D721Med (cell line): ENCODE measurements around the gene C1orf35.

Experiments
- DNase-seq: peaks from one replicate; pipeline ENCODE4 v3.0.0; 2011; ENCODE audit warnings: low spot score; ENCODE audit not compliant: insufficient read length
- FAIRE-seq: peaks from 2 replicates; lab custom pipeline; 2011; peaks lifted over from hg19 to GRCh38; lab: Jason Lieb, UNC
- TF ChIP-seq, protein P1 (sequence below): IDR thresholded peaks from 2 replicates; pipeline ENCODE4 v1.5.1; 2012; ENCODE audit warnings: mild to moderate bottlenecking, control low read depth; ENCODE audit not compliant: insufficient read depth; ENCODE audit errors: missing control alignments

The C1orf35 gene

DNA sequence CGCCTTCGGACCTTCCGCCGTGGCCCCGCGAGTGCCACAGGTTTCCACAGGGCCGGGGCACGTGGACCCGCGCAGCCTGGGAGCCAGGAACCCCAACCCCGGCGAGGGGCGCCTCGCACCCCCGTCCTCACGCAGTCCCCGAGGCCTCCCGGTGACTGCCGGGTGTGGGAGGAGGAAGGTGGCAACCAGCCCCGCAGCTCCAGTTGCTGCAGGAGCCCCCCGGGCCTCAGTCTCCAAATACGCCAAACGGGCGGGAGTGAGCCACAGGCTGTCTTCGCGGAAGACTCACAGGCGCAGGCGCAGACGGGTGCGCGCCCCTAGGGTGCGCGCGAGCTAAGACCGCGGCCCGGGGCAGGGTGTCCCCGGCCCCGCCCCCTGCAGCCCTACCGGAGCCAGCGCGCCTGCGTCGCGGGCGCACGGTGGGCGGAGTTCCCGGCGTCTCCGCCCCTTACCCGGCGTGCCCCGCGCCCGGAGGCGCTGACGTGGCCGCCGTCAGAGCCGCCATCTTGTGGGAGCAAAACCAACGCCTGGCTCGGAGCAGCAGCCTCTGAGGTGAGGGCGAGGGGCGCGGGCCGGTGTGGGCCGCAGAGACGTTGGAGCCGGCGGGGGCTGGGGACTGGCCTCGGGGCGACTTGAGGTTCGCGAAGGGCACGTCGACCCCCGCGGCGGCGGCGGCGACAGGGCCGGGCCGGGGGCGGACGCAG, 20.8 kb downstream of the C1orf35 start, which contains the start of gene ARF1:
ARF1 (plus strand) TSS at position 495 of the 704 bp plus-strand sequence. CDS start 14,407 bp downstream, outside the sequence.
- no peak for FAIRE-seq
- TF ChIP-seq, protein P1, sequence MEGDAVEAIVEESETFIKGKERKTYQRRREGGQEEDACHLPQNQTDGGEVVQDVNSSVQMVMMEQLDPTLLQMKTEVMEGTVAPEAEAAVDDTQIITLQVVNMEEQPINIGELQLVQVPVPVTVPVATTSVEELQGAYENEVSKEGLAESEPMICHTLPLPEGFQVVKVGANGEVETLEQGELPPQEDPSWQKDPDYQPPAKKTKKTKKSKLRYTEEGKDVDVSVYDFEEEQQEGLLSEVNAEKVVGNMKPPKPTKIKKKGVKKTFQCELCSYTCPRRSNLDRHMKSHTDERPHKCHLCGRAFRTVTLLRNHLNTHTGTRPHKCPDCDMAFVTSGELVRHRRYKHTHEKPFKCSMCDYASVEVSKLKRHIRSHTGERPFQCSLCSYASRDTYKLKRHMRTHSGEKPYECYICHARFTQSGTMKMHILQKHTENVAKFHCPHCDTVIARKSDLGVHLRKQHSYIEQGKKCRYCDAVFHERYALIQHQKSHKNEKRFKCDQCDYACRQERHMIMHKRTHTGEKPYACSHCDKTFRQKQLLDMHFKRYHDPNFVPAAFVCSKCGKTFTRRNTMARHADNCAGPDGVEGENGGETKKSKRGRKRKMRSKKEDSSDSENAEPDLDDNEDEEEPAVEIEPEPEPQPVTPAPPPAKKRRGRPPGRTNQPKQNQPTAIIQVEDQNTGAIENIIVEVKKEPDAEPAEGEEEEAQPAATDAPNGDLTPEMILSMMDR = no peak
- peak; percentile 100 for DNase-seq

DNA sequence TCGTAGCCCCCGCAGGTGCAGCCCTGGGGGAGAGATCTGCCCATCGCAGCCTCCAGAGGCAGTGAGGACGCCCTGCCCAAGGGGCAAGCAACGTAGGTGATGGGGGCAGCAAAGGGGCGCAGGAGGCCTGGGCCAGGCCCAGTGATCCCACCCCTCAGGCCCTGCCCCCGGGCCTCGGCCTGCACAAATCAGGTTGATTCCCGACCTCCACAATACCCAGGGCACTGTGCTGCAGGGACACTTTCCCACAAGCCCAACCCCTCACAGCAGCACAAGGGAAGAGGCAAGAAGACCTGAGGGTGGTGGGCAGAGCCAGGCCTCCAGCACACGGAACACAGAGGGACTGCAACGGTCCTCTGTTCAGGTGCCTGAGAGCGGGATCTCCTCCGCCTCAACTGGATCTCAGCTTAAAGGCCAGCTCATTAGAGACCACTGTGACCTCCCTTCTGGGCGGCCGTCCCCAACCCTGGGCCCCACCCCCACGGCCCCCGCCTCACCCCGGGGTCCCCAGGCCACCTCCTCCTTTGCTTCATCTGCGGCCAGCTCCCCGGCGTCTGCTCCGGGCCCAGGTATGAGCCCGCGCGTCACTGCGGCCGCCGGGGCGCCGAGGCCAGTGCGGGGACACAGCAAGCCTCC, 21.4 kb downstream of the C1orf35 start:
- FAIRE-seq = no peak
- TF ChIP-seq, protein P1 = no peak
- no peak for DNase-seq

DNA sequence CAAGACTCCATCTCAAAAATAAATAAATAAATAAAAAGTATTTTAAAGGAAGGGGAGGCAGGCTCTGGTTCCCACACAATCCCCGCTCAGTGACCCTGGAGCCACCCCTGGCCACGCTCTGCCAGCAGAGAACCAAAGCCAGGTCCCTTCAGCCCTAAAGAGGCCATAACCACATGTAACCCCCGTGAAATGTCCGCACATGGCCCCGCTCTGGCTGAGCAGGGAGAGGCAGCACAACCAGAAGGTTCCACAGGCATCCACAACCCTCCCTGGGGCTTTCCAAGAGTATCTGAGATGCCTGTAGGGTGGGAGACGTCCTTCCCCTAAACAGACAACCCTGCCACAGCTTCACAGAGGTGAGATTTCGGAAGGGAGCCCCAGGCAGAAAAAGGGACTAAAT, 22.0 kb downstream of the C1orf35 start:
- TF ChIP-seq, protein P1 = no peak
- FAIRE-seq = no peak
- no peak for DNase-seq

DNA sequence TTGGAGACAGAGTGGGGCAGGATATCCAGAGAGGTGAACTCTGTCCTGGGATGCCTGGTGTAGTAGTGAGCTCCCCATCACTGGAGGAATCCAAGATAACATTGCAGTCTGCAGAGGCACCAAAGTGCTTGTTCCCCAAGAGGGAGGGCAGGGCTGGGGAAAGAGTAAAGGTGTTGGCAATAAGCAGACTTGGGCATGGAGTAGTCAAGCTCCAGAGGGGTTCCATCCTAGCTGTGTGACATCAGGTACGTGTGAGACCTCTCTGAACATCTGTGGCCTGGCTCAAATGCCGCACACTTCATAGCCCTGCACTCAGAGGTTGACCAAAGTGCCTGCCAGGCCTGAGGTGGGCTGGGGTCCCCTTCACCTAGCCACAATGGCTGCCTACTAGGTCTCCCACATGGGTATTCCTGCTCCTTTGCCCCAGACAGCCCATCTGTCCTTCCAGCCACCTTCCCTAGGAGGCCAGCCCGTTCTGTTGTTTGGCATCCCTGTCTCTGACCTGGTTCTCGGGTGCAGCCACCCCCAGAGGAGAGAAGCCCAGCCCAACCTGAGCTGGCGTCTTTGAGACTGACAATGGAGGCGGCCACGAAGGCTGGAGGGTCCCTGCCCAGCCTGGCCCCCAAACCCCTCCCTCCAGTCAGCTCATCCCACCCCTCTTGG, 23.4 kb downstream of the C1orf35 start:
- TF ChIP-seq, protein P1 = no peak
- FAIRE-seq (no peak), DNase-seq (no peak)

DNA sequence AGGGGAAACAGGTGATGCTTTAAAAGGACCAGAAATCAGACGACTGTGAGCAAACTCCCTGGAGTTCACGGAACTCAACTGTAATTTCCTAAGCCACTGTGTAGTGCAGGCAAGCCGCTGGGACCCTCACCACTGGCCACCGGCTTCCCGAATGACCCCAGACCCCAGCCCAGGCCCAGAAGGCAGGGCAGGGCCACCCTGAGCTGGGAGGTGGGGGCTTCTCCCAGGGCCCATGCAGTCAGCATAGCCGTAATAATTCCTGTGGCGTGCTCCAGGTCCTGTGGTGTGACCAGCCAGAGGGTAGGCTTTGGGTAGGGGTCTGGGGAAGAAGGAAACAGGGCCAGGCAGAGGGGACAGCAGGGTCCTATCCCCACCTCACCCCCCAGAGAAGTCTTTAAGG, 24.1 kb downstream of the C1orf35 start:
- TF ChIP-seq, protein P1 = no peak
- FAIRE-seq (no peak), DNase-seq (no peak)

DNA sequence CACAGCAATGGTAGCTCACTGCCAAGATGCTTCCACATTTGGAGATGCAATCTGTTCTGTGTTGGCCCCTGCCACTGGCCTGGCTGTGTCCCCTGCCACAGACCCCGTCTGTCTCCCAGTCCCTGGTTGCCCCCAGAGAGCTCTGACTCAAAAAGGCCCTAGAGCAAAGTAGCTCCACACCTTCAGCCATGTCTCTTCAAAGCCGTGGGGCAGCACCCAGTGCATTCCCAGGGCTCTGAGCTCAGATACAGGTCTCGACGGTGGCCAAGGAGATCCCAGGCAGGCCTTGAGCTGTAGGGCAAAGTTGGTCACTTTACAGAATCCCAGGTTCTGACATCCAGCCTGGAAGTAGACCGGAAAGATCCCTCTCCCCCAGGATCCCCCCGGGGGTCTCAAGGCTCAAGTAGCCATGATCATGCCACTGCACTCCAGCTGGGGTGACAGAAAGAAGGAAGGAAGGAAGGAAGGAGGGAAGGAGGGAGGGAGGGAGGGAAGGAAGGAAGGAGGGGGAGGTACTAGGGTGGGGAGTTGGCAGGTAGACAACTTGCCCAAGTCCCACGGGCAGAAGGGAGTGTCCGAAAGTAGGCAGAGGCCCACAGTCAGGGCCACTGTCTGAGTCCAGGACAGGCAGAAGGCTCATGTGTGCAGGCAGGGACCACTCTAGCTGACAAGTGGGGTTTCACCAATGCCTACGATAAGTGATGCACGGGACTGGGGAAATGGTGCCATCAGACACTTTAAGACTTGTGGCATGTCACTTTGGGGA, 25.4 kb downstream of the C1orf35 start:
- TF ChIP-seq, protein P1 = no peak
- no peak for DNase-seq
- FAIRE-seq = no peak
